ENCODE data around the gene ABHD16A.

ABHD16A gene

DNA sequence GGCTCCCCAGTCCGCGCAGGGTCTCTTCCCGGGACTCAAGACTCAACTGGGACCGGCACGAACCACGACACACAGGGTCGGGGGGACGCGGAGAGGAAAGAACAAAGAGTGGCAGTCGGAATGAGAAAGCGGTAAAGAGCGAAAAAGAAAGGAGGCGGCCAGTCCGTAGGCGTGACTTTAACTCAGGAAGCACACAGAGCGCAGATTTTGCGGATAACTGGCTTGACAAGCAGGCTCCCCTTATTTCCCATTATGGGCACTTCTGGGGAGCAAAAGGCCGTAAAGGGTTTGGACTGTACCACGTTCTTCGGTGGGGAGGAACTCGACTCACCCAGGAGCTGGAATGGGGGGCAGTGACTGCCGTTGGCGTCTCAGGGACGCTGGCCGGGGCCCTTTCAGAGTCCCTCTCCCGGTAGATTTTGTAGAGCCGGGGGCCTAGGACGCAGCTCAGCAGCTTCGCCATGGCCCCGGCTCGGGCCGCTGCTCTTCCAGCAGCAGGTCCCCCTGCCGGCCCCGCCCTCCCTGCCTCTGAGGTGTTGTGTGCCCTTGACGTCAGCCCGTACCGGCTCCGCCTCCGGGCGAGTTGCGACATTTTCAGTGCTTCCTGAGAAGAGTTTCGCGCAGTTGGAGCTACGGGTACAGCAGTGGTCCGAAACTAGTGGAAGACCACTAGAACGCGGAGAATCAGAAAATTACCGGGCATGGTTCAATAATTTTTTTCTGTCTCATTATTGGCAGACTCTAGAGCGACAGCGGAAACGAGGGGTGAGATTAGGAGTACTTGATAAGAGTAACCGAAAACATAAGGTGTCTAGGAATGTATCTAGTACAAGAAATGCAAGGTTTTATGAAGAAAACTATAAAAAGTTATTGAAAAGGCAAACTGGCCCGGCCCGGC is at the start of gene ABHD16A:
Gene ABHD16A, minus strand, starts transcription at position 506 of the 898 bp plus-strand sequence. Its CDS starts 43 bp downstream, at position 463.
- peak; percentile 71 for DNase-seq

DNA sequence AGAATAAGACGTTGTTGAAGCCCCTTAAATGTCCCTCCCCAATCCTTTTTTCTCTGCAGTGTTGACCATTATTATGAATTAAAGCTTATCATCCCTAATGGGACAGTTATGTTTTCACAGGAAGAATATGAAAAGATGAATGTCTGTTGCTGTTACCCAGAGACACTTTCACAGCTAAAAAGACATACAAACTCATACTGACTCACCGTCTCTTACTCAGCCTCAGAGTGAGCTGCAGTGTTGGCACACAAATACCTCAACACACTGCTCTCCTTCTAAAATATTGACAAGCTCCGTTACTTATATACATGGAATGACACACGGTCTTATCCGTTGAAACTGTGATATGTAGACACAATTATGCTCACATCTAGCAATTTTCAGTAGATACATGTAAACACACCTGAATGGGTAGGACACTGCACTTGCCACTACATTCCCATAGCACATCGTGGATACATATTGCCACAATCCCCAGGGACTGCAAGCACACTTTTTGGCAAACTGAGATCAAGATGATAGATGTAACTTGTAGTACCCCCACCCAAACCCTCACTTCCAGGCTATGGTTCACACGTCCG is 49.7 kb upstream of the ABHD16A start:
- DNase-seq = no peak

DNA sequence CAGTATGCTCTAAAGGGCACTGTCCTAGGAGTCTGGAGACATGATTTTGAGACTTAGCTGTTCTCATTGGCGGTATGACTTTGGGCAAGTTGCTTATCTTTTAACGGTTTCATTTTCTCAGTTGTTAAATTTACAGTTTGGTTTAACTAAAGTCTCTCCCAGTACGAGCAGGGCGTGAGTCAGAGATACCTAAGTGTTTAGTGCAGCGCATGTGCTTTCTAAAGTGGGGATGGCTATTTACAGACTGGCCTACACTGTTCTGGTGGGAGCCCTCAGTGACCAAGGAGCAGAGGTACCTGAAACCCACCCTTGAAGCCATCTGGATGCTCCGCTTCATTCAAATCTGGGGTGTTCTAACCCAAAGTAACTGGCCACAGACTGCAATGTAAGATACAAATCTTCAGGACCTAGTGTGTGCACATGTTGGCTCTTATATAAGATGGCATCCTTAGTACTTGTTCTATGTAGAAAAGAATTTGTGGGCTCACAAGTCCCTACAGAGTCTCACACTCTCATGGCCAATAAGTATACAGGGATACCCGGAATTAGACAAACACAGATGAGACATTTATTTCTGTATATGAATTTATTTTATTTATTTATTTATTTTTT is 47.4 kb upstream of the ABHD16A start:
- no peak for DNase-seq

DNA sequence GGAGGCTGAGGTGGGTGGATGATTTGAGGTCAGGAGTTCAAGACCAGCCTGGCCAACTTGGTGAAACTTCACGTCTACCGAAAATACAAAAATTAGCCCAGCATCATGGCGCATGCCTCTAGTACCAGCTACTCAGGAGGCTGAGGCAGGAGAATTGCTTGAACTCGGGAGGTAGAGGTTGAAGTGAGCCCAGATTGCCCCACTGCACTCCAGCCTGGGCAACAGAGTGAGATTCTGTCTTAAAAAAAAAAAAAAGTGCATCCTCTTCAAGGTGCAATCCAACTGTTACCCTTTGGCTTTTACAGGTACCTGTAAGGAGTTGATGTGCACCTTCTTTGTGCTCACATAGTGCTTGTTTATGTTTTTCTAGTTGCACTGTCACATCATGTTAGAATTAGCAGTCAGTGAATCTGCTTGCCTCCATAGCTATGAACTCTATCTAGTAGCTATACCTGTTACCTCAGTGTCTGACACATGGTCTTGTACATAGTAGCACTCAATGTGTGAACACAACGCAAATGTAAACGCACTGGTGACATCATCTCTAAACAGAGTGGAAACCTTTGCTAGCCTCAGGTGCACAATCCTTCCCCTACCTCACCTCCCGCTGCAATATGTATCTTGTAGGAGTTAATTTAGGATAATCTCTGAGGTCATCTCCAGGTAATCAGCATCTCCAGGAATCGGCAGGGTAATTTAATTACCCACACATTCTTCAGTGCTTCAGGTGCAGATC is 46.3 kb upstream of the ABHD16A start:
- DNase-seq = no peak

DNA sequence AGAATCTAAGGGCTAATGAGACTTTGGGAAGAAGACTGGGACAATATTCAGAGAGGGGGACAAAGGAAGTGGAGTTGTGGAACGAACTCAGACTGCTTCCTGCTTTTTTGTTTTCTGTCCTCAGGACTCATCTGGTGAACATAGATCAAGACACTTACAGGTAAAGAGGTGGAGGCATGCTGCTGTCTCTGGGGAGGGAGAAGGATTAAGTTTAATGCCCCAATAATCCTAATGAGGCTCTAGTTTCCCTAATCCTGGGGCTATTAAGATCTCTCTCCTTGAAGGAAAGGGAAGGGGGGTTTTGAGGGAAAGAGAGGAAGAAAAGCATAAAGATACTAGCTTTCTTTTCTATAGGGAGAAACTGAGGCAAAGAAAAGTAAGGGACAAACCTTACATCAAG is 41.3 kb upstream of the ABHD16A start:
- DNase-seq = no peak

DNA sequence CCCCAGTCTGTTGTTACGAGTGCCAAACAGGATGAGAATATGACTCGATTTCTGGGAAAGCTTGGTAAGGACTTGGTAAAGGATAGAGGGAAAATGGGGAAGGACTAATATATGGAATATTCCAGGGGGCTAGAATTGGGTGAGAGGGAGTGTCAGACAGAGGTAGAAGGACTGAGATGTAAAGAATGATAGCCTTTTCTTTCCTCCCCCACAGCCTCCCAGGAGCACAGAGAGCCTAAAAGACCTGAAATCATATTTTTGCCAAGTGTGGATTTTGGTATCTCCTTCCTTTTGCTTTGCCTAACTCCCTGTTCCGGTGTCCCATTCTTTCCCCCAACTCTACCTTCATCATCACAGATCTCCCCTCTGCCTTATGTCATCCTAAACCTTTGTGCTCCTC is 39.8 kb upstream of the ABHD16A start:
- DNase-seq = no peak

DNA sequence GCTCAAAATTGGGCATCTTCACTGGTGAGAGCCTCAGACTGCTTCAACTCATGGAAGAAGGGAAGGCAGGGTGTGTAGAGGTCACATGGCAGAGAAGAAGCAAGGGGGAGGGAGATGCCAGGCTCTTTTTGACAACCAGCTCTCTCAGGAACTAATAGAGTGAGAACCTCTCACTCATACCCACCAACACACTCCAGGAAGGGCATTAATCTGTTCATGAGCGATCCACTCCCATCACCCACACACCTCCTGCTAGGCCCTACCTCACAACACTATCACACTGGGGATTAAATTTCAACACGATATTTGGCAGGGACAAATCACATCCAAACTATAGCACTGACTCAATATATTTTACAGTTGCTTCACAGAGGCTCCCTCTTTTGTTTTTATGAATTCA is 38.7 kb upstream of the ABHD16A start:
- DNase-seq = no peak

DNA sequence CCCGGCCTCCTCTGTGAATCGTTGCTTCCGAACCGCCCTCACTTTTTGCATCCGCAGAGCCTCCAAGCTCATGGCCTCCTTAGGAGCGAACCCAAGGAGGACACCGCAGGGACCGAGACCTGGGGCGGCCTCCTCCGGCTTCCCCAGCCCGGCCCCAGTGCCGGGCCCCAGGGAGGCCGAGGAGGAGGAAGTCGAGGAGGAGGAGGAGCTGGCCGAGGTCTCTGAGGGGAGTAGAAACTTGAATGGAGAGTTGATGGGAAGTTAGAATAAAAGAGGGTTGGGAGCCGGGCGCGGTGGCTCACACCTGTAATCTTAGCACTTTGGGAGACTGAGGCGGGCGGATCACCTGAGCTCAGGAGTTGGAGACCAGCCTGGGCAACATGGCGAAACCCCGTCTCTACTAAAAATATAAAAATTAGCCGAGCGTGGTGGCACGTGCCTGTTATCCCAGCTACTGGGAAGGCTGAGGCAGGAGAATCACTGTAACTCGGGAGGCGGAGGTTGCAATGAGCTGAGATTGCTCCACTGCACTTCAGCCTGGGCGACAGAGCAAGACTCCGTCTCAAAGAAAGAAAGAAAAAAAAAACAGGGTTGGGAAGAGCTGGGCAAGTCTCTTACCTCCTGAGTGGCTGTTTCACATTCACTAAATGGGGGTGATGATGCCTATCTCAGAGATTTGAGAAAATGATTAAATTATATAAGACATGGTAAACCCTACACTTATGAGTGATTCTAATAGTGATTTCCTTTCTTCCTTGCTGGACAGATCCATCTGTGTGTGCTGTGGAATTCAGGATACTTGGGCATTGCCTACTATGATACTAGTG is 37.5 kb upstream of the ABHD16A start:
- DNase-seq = no peak

DNA sequence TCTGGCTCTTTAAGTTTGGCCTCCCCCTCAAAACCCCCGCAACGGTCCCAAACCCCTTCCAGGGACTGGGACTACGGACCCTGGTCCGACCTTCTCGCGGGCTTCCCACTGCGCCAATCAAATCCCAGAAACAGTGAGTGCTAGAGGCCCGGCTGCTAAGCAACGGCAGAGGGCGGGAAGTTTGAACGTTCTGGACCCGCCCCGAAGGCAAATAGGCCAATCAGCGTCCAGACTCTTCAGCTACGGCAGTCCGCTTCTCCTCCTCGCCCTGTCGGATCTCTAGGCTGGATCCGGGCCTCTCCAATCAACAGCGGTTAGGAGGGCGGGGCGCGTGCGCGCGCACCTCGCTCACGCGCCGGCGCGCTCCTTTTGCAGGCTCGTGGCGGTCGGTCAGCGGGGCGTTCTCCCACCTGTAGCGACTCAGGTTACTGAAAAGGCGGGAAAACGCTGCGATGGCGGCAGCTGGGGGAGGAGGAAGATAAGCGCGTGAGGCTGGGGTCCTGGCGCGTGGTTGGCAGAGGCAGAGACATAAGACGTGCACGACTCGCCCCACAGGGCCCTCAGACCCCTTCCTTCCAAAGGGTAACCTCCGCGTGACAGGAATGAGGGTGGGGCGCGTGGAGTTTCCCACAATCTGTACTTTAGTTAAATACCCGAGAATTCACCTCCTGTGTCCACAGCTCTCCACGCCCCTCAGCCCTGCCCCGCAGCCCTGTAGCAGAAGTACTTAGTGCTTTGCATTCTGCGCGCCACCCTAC is 36.7 kb upstream of the ABHD16A start, which contains the start of gene MSH5:
Gene MSH5, plus strand, starts transcription at position 367 of the 758 bp plus-strand sequence. CDS start 462 bp downstream, outside the sequence.
- DNase-seq = no peak

DNA sequence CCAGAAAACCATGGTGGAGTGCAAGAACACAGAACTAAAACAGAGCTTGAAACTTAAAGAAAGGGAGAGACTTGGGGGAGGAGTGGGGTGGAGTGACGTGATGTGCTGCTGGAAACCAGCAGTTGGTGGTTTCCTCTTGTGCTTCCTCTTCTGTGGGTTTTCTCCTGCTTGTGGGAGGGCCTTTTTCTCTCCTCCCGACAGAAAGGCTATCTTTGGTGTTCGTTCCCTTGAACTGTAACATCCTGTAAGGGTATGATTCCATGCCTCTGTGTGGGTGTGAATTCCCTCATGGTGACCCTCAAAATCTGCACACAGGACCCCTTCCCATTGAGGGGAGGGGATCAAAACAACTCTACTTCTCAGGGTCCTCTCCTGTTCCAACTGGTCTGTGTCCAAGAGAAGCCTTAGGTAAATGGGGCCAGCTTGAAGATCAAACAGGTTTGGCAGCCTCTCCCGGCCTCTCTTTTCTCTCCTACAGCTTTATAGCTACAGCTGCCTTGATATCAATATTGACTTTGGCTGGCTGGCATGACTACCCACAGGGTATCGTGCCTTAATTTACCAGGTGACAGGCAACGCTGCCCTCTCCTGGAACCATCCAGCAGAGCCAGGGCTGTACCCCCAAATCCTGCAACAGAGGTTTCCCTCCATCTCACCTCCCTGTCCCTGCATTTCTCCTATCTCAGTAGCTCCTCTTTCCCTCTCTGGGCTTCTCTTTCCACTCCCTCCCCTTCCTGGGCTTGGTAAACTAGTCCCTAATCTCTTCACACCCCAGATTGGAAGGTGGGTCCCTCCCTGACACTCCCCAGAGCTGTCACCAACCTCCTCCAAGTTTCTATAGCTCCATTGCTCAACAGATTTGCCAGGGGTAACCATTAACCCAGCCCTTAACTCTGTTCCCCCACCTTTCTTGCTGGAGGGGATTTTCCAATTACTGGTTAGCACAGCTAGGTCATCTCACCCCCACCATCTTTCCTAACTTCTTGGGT is 35.2 kb upstream of the ABHD16A start:
- DNase-seq = no peak

DNA sequence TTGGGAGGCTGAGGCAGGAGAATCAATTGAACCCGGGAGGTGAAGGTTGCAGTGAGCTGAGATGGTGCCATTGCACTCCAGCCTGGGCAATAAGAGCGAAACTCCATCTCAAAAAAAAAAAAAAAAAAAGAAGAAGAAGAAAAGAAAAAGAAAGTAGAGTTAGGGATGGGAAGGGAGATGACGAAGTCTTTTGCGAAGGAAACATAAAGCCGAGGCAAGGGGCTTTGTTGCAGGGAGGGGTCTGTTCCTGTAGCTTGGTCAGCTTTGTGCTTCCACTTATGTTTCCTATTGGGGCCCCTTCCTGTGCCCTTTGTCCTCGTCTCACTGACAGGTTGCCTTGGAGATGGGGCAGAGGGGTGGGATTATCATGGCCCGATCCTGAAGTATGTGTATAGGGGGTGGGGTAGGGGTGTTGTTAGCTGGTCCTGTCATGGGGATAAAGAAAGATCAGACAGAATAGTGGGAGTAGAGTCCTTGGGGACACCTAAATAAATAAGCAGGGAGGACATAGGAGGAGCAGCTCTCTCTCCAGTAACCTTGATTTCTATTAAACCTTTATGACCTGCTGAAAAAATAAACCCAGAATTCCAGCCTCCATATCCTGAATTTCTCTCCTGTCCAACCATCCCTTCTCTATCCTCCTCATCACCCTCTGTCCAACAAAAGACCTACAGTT is 34.3 kb upstream of the ABHD16A start:
- no peak for DNase-seq

DNA sequence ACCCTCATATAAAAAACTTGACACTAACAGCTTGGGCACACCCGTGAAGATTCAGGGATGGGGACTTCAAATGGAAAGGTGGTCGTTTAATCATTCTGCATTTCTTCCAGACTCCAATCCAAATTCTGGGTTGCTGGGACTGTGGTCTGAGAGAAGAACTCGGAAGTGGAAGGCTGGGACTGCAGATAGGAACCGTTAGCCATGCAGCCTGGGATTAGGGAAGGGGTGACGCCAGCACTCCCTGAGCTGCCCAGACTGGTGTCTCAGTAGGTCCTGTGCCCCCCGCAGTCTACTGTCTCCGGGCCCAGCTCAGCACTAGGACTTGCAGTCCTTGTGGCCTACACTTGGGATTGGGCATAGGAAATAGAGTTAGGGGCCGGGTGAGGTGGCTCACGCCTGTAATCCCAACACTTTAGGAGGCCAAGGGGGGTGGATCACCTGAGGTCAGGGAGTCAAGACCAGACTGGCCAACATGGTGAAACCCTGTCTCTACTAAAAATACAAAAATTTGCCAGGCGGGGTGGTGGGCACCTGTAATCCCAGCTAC is 33.7 kb upstream of the ABHD16A start:
- no peak for DNase-seq

DNA sequence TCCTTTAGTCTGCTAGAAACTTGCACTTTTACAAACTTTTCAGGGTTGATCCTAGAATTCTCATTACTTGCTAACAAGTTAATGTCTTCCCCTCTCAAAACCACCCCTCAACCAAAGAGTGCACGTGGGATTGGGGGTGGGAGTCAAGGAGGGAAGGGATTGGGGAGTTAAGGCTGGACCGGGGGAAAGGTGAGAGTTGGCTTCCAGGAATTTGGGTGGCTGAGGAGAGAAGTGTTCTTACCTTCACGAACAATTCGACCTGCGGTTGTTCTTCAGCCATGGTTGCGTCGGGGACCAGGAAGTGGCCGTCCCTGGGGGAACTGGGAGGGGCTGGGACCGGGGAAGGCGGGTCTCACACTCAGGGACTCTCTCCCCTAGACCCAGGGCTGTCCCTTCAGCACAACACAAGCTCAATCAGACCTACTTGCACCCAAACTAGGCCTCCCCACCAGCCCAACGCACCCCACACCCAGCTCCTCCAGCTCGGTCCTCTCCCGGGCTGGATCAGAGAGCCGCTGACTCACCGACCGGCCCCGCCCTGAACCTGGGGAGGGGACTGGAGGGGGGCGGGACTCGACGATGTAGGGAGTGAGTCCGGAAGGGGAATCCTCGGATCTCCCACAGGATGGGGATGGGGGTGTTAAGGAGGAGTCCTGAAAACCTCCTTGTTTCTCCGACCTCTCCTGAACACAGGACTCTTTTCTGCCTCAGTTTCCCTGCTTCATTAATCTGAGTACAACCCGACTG is 33.1 kb upstream of the ABHD16A start, which contains the start of gene CLIC1:
Gene CLIC1, minus strand, starts transcription at position 510 of the 747 bp plus-strand sequence. Its CDS starts 230 bp downstream, at position 280.
- DNase-seq = no peak

DNA sequence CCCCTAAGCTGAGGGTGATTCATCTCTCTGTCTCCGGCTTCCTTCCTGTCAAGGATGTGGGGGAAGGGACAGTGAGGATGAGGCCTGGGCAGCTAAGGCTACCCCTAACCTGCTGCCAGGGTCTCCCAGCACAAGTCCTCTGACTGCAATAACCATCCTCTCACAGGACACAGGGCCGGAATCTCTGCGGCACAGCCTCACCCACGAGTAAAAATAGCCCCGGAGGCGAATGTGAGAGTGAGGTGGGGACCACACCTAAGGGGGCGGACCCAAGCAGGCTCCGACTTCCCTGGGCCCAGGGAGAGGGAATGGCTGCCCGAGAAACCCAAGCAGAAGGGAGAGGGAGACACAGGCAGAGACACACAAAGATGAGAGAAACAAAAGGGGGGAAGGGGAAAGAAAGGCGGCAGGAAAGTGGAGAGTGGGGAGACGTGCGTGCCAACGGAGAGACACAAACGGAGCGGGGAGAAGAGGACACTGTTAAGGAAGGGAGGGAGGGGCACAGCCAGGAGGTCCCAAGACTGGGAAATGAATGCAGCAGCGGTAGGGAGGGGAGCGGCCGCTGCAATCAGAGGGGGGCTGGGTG is 31.8 kb upstream of the ABHD16A start:
- DNase-seq = no peak

DNA sequence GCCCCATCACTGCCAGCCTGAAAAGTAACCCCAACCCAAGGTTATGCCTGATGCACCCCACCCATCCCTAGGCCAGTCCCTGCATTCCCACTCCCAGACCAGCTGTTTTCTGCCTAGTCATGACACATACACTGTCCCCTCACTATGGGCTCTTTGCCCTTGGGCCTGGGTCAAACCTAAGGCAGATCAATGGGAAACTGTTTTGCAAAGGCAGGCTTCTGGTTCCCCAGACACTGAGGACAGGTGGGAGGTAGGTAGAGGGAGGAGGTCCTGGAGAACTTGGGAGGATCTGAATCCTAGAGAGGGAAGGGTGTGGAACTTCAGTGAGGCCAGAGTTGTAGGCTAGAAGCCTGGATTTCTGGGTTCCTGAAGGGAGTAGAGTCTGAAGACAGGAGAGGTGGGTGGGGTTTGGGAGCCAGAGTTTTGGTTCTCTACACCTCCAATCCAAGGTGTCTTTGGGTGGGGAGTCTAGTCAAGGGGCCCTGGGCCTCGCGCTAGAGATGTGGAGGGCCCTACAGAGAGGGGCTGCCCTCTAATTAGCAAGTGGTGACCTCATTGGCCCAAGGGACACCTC is 31.2 kb upstream of the ABHD16A start:
- no peak for DNase-seq

DNA sequence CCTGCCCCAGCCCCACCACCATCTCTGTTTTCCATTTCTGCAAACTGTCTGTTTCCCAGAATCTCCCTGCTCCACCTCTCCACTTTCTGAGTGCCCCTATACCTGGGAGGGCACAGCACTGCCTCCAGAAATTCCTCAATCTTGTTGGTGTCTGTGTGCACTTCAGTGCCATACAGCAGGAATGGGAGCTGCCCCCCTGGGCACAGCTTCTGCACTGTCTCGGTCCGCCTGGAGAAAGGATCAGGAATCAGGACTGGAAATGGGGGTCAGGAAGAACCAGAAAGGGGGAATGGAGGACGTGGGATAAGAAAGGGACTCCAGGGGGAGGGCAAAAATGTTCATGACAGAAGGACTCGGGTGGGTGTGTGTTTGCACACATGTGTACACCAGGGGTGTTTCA is 30.6 kb upstream of the ABHD16A start:
- DNase-seq = no peak

DNA sequence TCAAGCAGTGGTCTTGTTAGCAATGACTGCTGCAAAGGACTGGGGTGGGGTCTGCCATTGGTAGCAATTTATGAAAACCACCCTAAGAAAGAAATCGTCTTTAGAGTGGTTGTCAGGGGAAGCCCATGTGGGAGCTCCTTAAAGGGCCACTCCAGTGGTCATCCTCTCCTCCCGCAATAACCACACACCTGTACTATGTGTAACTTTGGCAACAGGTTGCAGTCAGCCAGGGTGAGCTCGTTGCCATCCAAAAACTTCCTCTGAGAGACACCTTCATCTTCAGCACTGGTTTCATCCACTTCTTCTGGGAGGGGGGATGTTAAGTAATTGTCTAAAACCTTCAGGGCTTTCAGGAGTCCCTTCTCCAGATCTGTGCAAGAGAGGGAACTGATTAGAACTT is 28.9 kb upstream of the ABHD16A start:
- no peak for DNase-seq

Data from NCI-H2107 (cell line).